Mucosa of rectum (tissue), 2 donors: Measurements from ENCODE around the gene VPS18.

Experiments
- H3K27ac ChIP-seq, 2 donors: one replicate each; pipeline ENCODE4 v1.7.0; 2013; ENCODE audit warnings: inconsistent platforms in 2 of 2, low read depth in 2 of 2, low read length in 2 of 2
- H3K27me3 ChIP-seq, 2 donors: one replicate each; pipeline ENCODE4 v1.7.0; 2013; ENCODE audit warnings: low read length in 2 of 2; ENCODE audit not compliant: control insufficient read depth in 2 of 2, insufficient read depth in 2 of 2
- H3K36me3 ChIP-seq, 2 donors: one replicate each; pipeline ENCODE4 v1.7.0; 2013; ENCODE audit warnings: low read length in 2 of 2; ENCODE audit not compliant: control insufficient read depth in 2 of 2, insufficient read depth in 2 of 2
- H3K4me1 ChIP-seq, 2 donors: one replicate each; pipeline ENCODE4 v1.7.0; 2013; ENCODE audit warnings: low read length in 2 of 2, mild to moderate bottlenecking in 1 of 2; ENCODE audit not compliant: control insufficient read depth in 2 of 2, insufficient read depth in 2 of 2
- H3K4me3 ChIP-seq, 2 donors: one replicate each; pipeline ENCODE4 v1.7.0; 2013; ENCODE audit warnings: low read length in 2 of 2
- H3K9ac ChIP-seq, 2 donors: one replicate each; pipeline ENCODE4 v1.7.0; 2013; ENCODE audit warnings: low read length in 2 of 2, low read depth in 1 of 2, mild to moderate bottlenecking in 1 of 2
- H3K9me3 ChIP-seq, 2 donors: one replicate each; pipeline ENCODE4 v1.7.0; 2013; ENCODE audit warnings: low read length in 2 of 2; ENCODE audit not compliant: control insufficient read depth in 2 of 2
- donor health status: healthy.
- donor health status: Normal muscosa, but diverticular disease.

Gene VPS18

DNA sequence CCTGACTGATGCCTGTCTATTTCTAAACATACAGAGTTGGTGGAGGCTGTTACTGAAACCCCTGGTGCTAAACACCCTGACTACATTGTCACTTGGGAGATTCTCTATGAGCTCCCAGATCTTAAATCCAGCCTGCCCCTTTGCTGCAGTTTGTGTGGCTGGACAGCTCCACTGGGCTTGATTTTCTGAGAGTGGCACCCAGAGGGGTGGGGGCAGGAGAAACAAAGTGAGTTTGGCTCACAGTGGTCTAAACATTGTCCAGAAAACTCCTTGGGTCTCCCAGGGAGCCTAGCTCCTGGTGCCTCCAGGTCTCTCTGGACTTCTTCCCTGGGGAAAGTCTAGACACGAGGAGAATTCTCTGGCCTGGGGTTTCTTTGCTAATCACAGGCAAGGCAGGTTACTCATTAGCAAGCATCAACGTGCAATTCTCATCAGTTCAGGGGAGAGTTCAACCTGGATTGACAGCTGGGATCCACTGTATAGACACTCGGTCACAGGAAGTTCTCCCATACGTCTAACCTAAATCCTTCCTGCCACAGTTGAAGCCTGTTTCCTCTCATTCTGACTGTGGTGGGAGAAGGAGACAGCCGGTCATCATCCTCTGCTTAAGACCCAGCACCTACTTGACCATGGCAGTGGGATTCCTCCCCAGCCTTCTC, 27.8 kb downstream of the VPS18 start:
- H3K9ac ChIP-seq: no peak overlapping the region
- H3K27ac ChIP-seq: peak overlapping the region in 1 of 2 donors; percentile 38
- no peak overlapping the region for H3K4me3 ChIP-seq
- no peaks in the 10 kb centered on the region for H3K9me3 ChIP-seq
- H3K27me3 ChIP-seq: peaks cover 8 to 10% of the 10 kb centered on the region in 2 donors
- no peaks in the 10 kb centered on the region for H3K36me3 ChIP-seq
- peaks cover 24 to 28% of the 10 kb centered on the region in 2 donors for H3K4me1 ChIP-seq

DNA sequence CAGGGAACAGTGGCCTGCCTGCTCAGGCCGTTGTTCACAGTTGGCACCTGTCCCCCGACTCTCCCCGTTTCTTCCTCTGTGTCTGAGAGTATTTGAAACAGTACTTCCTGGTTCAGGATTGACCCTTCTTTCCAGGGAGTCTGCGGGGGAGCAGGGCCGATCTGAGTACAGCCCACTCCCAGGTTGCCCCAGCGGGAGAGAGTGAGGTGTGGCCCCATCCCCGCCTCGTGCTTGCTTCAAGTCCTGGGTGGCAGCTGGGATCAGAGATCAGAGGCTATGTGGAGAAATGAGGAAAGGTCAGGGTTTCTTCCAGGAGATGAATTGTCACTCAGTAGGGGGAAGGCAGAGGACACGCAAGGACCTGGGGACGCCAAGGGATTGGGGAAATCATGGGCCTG, 28.4 kb downstream of the VPS18 start:
- H3K27ac ChIP-seq: peak overlapping the region in 1 of 2 donors; percentile 38
- no peaks in the 10 kb centered on the region for H3K36me3 ChIP-seq
- H3K27me3 ChIP-seq: peaks cover 13% of the 10 kb centered on the region in 2 donors
- H3K4me3 ChIP-seq: no peak overlapping the region
- H3K9me3 ChIP-seq: no peaks in the 10 kb centered on the region
- peaks cover 28 to 31% of the 10 kb centered on the region in 2 donors for H3K4me1 ChIP-seq
- H3K9ac ChIP-seq: no peak overlapping the region

GRCh38 chr15:40923551-40923950, 29.3 kb downstream of the VPS18 start:
- peaks cover 33 to 34% of the 10 kb centered on the region in 2 donors for H3K4me1 ChIP-seq
- H3K27me3 ChIP-seq: peaks cover 13% of the 10 kb centered on the region in 2 donors

DNA sequence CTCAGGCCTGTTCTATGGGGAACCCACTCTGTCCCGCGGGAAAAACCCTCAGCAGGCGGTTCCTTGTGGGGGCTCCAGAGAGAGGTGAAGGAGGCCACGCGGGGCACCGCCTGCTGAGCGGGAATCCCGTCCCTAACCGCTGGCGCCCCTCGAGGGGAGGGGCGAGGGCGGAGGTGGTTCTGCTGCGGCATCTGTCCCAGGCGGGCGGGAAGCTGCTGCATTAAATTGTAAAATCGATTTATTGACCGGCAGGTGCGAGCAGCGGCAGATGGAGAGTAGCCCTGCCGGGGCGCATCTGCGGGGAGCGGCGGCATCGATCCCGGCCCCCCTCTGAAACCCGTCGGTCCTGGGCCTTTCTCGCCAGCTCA, 31.2 kb downstream of the VPS18 start:
- Histone ChIP-seq H3K27ac (no peak overlapping the region), H3K4me3 (peak overlapping the region in 1 of 2 donors; percentile 22), H3K36me3 (no peaks in the 10 kb centered on the region), H3K4me1 (peaks cover 43 to 50% of the 10 kb centered on the region in 2 donors), H3K27me3 (peaks cover 13% of the 10 kb centered on the region in 2 donors), H3K9me3 (no peaks in the 10 kb centered on the region), H3K9ac (no peak overlapping the region)

More at GRCh38 chr15:40923551-40923950, 29.3 kb downstream of the VPS18 start:
- Histone ChIP-seq H3K27ac (no peak overlapping the region), H3K9ac (no peak overlapping the region), H3K36me3 (no peaks in the 10 kb centered on the region), H3K4me3 (no peak overlapping the region), H3K9me3 (no peaks in the 10 kb centered on the region)

DNA sequence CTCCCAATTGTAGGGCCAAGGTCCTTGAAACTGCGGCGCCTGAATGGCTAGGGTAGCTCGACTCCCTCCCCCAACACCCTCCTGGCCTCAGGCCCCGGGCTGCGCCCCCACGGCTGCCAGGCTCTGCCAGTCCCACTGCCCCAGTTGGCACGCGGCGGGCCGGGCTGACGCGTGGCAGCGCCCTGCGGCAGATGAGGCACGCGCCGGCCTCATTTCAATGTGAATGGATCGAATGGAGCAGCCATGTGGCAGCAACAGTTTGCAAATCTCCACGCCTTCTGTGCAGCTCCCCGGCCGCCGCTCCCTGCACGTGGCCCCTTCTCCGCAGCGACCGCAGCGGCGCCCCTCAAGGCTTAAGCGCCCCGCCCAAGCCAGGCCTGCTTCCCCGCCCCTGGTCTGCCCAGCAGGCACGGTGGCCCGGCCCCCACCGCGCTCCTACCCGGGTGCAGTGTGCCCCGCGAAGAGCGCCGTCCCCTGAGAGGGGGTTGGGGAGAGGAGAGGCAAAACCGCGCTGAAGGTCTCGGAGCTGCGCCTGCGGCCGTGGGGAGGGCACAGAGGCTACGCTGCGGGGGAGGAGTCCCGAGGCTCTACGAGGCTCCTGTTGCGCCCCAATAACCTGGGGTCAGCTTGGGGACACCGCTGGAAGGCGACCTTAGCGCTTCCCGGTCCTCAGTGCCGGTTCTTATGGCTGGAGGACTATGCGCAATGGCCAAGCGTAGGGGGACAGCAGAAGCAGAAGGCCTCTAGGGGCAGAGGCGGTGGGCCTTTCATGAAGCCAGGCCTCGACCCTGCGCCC, 31.8 kb downstream of the VPS18 start:
- peaks cover 13% of the 10 kb centered on the region in 2 donors for H3K27me3 ChIP-seq
- no peak overlapping the region for H3K9ac ChIP-seq
- H3K9me3 ChIP-seq: no peaks in the 10 kb centered on the region
- H3K4me1 ChIP-seq: peaks cover 49 to 56% of the 10 kb centered on the region in 2 donors
- peak overlapping the region in 1 of 2 donors; percentile 16 for H3K27ac ChIP-seq
- peak overlapping the region; percentile 22 to 56 for H3K4me3 ChIP-seq
- no peaks in the 10 kb centered on the region for H3K36me3 ChIP-seq

- no peaks in the 10 kb centered on the region for H3K36me3 ChIP-seq
- H3K4me3 ChIP-seq: peak overlapping the region; percentile 37 to 56
- peak overlapping the region in 1 of 2 donors; percentile 16 for H3K27ac ChIP-seq
- no peaks in the 10 kb centered on the region for H3K9me3 ChIP-seq
- H3K4me1 ChIP-seq: peaks cover 57 to 64% of the 10 kb centered on the region in 2 donors
- peaks cover 13 to 19% of the 10 kb centered on the region in 2 donors for H3K27me3 ChIP-seq
- no peak overlapping the region for H3K9ac ChIP-seq
These were observed 32.6 kb downstream of the VPS18 start for GRCh38 chr15:40926659-40927494.

DNA sequence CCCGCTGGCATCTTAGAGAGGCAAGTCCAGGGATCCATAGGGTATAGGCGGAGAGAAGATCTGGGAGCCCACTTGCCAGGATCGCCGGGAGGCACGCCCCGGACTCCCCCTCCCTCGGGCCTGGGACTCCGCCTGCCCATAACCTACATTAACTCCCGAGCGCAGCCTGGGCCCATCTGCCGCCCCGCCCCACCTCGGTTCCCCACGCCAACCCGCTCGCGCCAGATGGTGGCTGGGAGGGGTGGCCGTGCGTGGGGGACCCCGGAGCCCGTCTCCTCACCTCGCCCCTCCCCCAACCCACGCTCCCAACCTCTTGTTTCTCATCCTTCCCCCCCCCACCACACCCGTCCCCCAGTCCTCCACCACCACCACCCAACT, 33.2 kb downstream of the VPS18 start:
- Histone ChIP-seq H3K9ac (no peak overlapping the region), H3K4me1 (peaks cover 57 to 68% of the 10 kb centered on the region in 2 donors), H3K9me3 (no peaks in the 10 kb centered on the region), H3K36me3 (no peaks in the 10 kb centered on the region), H3K4me3 (peak overlapping the region; percentile 37 to 56), H3K27ac (peak overlapping the region; percentile 6 to 65), H3K27me3 (peaks cover 13 to 19% of the 10 kb centered on the region in 2 donors)

- H3K27ac ChIP-seq: peak overlapping the region; percentile 65 to 73
- no peaks in the 10 kb centered on the region for H3K9me3 ChIP-seq
- H3K27me3 ChIP-seq: peaks cover 13 to 19% of the 10 kb centered on the region in 2 donors
- H3K36me3 ChIP-seq: no peaks in the 10 kb centered on the region
- H3K4me1 ChIP-seq: peaks cover 57 to 66% of the 10 kb centered on the region in 2 donors
- H3K4me3 ChIP-seq: peak overlapping the region; percentile 73 to 78
- peak overlapping the region; percentile 41 to 77 for H3K9ac ChIP-seq
These were observed 33.9 kb downstream of the VPS18 start for GRCh38 chr15:40927873-40928806.
